NCI-H446 (cell line): ENCODE data around the gene DSG4.
A peak's percentile ranks its signal among the peaks of the same experiment; 100 is the strongest.

Experiments used
- DNase-seq, 2 experiments: peaks; one replicate each; lab custom pipeline; 2025; lab: John Stamatoyannopoulos, UW

DSG4 gene

DNA sequence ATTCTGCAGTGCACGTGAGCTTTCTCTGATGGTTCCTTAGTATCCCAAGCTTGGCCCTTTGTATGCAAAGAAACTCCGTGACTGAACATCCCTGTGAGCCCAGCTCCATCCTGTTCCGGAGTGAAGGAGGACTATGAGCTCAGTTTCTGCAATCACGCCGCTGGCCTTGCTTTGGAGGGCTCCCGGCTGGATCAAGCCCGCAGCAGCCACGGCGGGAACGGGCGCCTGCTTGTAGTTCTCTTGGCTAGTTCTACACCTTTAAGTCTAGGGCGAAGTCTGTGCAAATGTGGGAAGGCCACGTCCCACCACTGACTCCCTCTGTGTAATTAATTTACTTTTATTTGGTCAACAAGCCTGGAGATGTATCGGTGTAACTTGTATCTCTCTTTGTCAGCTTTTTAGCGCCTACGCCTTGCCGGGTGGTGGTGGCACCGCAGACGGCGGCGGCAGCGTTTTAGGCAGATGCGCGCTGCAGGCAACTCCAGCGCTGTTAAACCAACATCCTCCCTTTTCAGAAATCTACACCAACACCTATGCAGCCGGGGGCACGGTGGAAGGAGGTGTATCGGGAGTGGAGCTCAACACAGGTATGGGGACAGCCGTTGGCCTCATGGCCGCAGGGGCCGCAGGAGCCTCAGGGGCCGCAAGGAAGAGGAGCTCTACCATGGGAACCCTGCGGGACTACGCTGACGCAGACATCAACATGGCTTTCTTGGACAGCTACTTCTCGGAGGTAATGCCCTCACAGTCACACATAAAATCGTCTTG lies 34.3 kb downstream of the DSG4 start:
- no peak for DNase-seq

DNA sequence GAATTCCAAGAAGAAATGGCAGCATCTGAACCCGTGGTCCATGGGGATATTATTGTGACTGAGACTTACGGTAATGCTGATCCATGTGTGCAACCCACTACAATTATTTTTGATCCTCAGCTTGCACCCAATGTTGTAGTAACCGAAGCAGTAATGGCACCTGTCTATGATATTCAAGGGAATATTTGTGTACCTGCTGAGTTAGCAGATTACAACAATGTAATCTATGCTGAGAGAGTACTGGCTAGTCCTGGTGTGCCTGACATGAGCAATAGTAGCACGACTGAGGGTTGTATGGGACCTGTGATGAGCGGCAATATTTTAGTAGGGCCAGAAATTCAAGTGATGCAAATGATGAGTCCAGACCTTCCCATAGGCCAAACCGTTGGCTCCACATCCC lies 36.6 kb downstream of the DSG4 start:
- no peak for DNase-seq

DNA sequence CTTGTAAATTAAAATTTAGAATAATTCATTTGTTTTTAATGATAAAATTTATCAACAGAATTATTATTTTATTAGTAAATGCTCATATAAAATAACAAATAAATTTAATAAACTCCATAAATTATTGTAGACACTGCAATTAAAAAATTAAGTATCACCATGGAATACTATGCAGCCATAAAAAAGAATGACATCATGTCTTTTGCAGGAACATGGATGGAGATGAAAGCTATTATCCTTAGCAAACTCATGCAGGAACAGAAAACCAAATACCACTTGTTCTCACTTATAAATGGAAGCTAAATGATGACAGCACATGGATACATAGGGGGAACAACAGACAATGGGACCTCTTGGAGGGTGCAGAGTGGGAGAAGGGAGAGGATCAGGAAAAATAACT lies 41.3 kb downstream of the DSG4 start:
- no peak for DNase-seq

DNA sequence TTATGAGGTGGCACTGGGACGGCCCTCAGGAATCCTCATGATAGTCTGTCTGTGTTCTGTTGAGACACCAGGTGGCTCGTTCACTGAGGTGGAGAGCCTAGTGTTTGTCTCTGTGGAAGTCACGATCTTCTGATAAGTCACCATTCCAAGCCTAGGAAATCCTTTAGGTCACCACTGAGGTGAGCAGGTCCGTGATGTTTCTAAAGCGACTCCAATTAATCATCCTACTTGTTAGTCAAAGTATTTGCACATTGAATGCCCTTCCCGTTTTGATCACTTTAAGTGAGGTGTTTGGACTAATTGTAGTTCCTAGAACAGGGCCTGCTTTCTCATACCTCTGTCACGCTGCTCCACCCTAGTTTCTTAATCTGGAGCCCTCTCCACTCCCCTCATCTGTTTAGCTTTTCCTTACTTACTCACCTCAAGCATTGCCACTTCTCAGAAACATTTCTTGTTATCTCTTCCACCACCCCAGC lies 42.9 kb downstream of the DSG4 start:
- DNase-seq = no peak

DNA sequence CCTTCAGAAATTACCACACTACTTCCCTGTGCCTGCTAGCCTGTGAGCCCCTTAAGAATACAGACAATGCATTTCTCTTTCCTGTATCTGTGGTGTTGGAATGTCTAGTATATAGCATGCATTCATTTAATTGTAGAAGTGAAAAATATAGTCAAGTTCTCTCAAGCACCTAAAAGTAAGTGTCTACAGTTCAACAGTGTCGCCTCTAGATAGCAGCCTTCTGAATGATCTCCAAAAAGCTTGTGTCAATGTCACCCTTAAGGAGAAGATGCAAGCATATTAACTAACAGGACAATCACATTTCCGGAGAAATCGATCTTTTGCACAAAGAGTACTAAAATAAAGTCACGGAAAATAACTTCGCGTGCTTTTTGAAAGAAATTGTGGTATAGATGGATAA lies 43.5 kb downstream of the DSG4 start:
- no peak for DNase-seq

DNA sequence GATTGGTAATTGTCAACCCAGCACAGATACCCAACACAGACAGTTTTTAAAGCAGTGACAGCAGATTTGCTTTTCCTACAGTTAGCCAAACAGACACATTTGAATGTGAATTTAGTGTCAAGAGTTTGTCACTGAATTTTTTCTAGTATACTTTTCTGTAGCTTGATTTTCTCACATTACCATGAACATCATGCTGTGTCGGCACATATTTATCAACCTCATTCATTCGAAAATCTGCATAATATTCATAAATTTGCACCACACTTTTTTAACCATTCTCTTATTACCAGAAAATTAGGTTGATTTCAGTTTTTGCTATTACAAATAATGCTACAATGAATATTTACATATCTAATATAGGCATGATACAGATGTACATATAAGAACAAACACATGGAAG lies 43.9 kb downstream of the DSG4 start:
- no peak for DNase-seq

DNA sequence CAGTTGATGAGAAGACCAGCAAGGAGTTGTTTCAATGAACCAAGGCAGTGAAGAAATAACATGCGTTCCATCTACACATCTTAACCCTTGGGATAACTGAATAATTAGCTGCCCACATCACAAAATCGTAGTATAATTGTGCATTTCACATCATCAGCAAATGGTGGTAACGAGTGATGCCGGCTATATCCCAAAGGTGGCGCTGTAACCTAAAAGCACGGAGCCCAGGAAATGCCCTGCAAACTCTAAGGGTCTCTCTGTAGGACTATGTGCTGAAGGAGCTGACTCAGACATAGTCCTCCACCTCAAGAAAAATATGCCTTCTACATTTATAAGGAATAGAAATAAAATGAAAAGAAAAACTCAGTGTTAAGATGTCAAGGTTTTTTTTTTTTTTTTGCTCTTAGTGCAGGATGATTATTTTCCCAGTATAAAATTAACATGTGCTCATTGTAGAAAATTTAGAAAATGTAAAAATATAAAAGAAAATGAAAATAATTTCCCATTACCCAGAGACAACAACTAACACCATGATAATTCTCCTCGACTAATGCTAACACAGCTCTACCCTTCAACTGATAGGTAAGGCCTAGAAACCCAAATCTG lies 47.9 kb downstream of the DSG4 start:
- peak; percentile 4 to 21 for DNase-seq

DNA sequence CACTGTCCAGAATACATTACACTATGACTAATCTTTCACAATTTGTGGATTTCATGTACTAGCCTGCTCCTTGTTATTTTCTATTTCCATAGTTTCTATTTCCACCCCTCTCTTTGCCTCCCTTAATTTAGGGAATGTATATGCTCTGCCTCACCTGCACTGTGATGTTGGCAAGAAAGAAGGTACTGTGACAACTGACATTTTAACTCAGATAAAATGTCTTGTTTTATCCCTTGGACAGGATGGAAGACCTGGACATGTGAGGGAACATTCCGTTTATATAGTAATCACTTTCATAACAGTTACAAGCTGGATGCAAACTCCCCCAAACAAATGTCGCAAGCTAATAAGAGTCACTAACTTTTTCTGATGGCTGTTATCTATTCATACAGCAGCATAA lies 49.4 kb downstream of the DSG4 start:
- DNase-seq = no peak

DNA sequence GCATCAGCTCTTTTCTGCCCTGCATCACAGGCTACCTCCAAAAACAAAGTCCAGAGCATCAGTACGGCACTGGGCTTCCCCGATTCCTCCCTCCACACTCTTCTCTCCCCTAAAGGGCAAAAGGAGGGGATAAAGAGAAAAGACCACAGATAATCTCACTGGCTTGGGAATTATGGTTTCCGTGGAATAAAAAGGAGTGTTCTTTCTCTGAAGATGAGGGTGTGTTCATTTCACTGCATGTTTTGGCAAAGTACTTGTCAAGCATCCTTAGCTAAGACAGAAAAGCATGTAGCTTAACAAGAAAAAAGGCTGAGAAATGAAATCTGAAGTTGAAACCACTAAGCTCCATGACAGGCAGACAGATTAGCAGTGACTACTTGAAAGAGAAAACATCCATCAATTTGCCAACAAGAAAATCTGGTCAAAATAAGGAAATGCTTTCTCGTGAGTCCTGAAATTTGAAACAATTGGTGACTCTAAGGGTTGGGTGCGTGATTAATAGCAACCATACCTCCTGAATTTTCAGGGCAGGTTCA lies 50.4 kb downstream of the DSG4 start:
- no peak for DNase-seq

DNA sequence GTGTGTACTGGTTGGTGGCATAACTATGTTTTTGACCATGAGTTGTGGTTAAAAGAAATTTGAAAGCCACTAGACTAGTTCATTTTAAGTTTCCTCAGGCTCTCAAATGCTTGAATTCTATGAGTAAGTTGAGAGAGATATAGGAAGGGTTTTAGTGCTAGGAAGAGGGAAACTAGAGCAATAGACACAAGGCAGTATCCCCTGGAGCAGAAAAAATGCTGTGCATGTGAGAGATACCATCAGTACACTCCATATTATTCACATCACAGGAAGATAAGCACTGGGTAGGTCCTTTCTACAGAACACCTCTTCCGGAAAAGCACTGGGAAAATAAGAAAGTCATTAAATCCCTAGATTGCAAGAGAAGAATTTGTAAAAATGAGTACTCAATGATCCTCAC lies 51.6 kb downstream of the DSG4 start:
- no peak for DNase-seq

DNA sequence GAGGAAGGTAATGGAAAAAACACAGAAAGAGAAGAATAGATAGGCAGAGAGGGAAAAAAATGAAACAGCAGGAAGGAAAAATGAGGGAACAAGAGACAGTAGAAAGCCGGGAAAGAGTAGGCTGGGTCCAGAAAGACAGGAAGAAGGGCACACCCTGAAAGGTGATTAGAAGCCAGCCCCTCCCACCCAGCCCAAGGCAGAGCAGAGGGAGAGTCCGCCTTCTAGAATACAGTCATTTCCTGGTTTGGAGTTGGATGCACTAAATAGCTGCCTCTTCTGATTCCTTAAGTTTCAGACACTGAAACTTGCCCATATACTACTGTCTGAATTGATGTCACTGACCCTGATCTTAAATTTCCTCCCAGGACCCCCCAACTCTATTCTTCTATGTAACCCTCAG lies 53.0 kb downstream of the DSG4 start:
- no peak for DNase-seq

DNA sequence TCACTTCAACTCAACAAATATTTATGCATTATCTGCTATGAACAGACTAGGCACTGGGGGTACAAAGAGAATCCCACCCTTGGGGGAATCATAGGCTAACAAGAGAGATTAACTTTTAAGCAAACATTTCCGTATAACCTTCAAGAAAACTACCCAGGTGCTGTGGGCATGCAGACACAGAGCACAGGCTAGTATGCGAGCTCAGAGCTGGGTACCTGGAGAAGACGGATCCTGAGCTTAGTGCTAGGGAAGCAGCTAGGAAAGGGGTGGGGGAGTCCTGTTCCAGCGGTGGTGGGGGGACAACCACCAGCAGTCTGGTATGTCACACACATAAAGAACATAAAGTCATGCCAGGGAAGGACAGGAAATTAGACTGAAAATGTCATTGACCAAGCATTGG lies 53.5 kb downstream of the DSG4 start:
- no peak for DNase-seq

DNA sequence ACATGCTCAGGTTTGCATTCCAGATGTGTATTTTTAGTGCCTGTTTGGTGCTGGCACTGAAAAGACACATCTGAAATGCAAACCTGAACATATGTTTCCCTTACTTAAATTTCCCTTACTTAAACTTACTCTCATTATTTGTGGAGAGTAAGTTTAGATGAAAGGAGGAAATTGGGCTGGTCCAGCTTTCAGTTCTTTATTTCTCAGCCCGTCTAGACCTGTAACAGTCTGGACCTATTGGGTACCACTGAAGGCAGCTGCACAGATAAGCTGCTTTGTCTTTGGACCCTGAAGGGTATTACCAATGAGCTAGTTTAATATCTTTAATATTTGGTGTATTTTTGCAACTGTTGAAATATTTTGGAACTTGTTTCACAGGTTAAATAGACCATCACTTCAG lies 54.0 kb downstream of the DSG4 start:
- DNase-seq = no peak

DNA sequence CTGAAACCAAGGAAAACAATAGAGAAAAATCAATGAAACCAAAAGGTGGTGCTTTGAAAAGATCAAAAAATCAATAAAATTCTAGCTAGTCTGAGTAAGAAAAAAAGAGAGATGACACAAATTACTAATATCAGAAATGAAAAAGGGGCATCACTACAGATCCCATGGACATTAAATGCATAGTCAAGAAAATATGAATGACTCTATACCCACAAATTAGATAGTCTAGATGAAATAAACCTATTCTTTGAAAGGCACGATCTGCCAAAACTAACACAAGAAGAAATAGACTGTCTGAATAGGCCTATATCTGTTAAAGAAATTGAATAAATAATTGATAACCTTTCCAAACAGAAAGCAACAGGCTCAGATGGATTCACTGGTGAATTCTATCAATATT lies 55.7 kb downstream of the DSG4 start:
- DNase-seq = no peak

DNA sequence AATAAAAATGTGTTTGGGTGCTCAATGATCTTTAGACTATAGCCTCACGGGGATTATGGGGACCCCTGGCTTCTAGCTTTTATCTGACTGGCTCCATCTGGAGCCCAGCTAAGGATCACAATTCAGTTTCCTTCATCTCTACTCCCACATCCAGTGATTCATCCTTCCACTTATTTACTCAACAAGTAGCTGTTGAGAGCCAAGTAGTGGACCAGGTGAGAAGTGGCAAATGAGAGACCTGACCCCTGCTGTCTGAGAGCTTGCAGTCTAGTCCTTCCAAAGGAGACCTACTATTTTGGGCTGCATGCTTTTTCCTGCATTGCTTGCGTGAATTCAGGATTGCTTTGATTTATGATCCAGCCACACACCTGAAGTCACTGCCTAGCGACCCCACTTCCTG lies 60.2 kb downstream of the DSG4 start:
- no peak for DNase-seq

DNA sequence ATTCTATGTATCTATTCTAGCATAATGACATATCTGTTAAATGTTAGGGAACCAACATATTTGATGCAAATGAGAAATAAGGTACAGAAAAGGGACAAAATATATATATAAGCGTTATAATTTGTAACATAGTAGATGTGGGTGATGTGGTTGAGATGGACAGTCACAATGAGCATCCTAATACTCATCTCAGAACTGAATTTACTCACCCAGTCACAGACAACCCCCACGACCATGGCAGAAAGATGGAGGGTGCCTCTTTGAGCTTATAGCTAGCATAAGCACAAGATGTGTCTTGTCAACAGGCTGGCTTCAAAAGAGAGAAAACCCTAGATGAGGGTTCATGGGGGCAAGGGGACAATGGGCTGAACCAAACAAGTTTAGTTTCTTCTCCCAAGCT lies 61.8 kb downstream of the DSG4 start:
- DNase-seq = no peak

DNA sequence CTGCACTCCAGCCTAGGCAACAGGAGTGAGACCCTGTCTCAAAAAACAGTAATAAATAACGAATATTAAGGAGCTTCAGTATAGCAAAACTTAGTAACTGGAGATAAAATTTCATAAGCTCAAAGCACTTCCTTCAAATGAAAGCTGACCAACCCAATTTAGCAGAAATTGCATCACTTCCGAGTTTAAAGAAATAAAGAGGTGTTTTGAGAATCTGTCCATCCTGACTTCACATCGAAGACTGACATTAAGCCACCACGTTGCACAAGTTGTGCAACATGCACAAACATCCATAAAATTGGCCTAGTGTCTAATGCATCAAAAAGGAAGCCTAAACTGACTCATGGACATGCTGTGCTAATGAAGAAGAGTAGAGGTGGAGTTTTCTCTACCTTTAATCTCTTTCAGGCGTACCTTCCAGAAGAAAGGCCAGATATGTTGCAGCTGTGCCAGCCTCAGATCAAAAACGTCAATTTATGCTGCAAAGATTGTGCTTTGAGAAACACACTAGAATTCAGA lies 63.3 kb downstream of the DSG4 start:
- DNase-seq = no peak

DNA sequence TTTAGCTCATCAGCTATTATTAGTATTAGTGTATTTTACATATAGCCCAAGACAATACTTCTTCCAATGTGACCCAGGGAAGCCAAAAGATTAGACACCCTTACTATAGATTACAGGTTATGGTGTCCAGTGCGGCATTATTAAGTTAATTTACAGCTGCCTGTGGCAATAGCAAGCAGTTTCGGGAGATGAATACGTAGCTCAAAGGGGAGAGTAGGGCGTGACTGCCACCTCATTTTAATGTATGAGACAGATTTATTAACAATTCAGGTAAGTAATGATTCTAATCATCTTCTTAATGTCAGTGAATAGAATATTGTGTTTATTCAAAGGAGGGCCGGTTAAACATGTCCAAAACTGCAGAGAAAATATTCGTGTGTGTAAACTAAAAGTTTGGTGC lies 64.2 kb downstream of the DSG4 start:
- no peak for DNase-seq

DNA sequence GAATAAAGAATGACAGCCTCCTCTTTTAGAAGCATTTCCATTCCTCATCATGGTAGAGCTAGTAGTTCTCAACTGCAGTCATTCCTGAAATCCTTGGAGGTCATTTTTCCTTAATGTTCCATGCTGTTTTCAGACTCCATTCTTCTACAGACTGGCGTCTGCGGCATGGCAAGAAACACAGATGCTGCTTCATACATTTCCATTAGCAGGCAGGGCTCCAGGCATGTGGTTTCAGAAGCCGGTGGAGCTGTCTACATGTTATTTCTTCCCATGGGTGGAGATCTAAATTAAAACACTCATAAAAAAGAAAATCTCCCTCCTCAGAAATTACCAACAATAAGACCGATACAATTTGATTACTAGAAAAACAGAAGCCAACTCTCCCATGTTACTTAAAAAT lies 64.9 kb downstream of the DSG4 start:
- no peak for DNase-seq

DNA sequence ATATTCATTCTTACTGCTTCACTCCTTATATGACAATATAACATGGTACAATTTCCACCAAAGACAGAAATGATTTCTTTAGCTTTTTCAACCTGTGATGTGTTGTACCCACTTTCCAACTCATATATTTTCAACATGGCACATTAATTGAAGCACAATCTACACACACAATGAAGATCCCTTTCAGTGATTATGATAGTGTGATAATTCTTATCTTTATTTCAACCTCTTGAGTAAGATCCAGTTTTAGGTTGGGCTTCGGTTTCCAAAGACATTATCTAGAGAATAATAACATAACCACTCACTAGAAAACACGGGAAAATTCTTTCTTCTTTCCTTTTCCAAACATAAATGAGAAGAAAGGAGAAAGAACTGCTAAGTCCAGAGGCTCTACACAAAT lies 67.6 kb downstream of the DSG4 start:
- no peak for DNase-seq

DNA sequence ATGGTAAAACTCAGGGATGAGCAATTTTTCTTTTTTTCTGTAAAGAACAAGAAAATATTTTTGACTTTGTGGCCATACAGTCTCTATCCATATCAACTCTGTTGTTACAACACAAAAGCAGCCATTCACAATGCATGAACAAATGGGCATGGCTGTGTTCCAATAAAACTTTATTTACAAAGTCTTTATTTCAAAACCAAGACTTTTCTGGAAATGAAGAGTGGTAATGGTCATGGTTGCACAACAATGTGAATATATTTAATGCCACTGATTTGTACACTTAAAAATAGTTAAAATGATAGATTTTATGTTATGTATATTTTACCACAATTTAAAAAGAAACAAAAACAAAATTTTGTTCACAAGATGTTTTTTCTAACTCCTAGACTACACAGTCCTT lies 69.3 kb downstream of the DSG4 start:
- no peak for DNase-seq

DNA sequence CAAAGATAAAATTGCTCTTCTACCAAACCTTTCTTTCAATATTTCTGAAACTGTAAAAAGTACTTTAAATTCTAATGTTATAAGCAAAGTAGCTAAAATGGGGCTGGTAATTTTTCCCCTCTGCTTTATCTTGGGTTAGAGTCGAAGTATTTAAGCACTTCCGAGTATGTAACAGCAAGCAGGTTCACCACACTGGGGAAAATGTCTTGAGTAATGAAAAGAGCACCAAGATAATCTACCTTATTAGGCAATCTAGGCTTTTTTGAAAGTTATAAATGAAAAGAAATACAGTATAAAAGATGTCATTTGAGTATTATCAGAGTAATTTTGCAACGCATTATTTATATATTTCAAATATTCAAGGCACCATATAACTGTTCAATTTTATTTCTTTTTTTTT lies 70.3 kb downstream of the DSG4 start:
- DNase-seq = no peak

DNA sequence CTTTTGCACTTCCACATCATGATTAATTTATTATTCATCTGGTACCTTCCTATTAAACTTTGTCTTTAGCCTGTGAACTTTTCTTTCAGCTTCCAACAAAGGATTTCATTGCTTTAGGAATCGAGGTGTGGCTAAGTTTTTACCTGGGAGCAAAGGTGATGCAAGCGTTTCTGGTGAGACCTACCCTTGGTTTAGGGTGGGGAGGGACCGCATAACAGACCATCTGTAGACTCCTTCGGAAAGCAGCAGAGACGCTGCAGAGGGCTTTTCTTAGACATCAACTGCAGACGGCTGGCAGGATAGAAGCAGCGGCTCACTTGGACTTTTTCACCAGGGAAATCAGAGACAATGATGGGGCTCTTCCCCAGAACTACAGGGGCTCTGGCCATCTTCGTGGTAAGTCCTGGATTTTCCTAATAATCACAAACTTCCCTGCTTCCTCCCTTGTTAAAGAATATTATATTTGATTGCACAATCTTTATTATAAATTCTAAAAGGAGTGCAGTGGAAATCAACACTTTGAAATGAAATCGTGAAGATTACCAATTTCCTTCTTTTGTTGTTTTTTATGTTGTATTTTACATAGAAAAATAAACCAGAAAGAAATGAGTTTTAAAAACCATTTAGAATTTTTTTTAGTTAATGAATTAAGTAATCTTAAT lies 71.1 kb downstream of the DSG4 start, which contains the start of gene DSG3:
TSS of gene DSG3 (plus strand) at position 212 of the 662 bp plus-strand sequence. CDS start at position 349, 137 bp downstream.
- no peak for DNase-seq
